NB4 (cell line): ENCODE data around the gene COL4A4.

ENCODE experiments used
- CTCF ChIP-seq: IDR thresholded peaks from one replicate; pipeline ENCODE4 v1.5.1; 2012; ENCODE audit warnings: low read depth, low read length
- TF ChIP-seq, protein P1 (sequence below): IDR thresholded peaks from 2 replicates; pipeline ENCODE4 v1.6.1; 2011; ENCODE audit warnings: low read depth, low read length

GRCh38 chr2:227004482-227004881 is 159.5 kb downstream of the COL4A4 start:
- TF ChIP-seq CTCF = no peak
- TF ChIP-seq, protein P1, sequence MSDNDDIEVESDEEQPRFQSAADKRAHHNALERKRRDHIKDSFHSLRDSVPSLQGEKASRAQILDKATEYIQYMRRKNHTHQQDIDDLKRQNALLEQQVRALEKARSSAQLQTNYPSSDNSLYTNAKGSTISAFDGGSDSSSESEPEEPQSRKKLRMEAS = no peak
